ENCODE results near the gene OR5M10. TPM values are rescaled to one million over a fixed set of nuclear protein-coding genes. Genes with fewer than 3 reads are reported as not detected.
"Not testable (repeated sequence)": the region's sequence is repeated elsewhere in the genome, so short reads cannot be mapped to it uniquely, and the experiment has no call there.

The OR5M10 gene
- not detected for total RNA-seq

- intact Hi-C loops (cut with DNase I; ENCODE audit: low total_unique reads), result no loop called here
- no peak for TF ChIP-seq CTCF (IDR thresholded peaks at IDR 0.05)
- TF ChIP-seq POLR2A (IDR thresholded peaks at IDR 0.05), result no peak
- no peak within 1 kb of the TSS for H3K4me3 ChIP-seq (ENCODE audit: low read depth, poor library complexity, severe bottlenecking)
- DNase-seq (ENCODE audit: low spot score in 2 of 2), result no peak
- WGBS, 2 donors, result 46 to 62% methylated on average over 3 of the region's 3 CpGs
Measured at GRCh38 chr11:56577621-56578020, at the start of gene OR5M10. Gene OR5M10, minus strand, starts transcription at chr11:56577721. Its CDS starts 0 bp downstream, at chr11:56577721.

GRCh38 chr11:56625946-56626345 is 48.4 kb upstream of the OR5M10 start:
- no peak overlapping the region for H3K4me3 ChIP-seq (ENCODE audit: low read depth, poor library complexity, severe bottlenecking)
- TF ChIP-seq CTCF (IDR thresholded peaks at IDR 0.05) (no peak), POLR2A (IDR thresholded peaks at IDR 0.05) (no peak)
- DNase-seq (ENCODE audit: low spot score in 2 of 2), result no peak
- WGBS, 2 donors, result 42 to 63% methylated on average over 2 of the region's 2 CpGs
- intact Hi-C loops (cut with DNase I; ENCODE audit: low total_unique reads), result no loop called here

GRCh38 chr11:56624661-56625110 is 47.2 kb upstream of the OR5M10 start:
- intact Hi-C loops (cut with DNase I; ENCODE audit: low total_unique reads), result no loop called here
- no peak for TF ChIP-seq CTCF (IDR thresholded peaks at IDR 0.05)
- no peak for TF ChIP-seq POLR2A (IDR thresholded peaks at IDR 0.05)
- DNase-seq (ENCODE audit: low spot score in 2 of 2), result no peak
- no peak overlapping the region for H3K4me3 ChIP-seq (ENCODE audit: low read depth, poor library complexity, severe bottlenecking)
- WGBS, 2 donors, result 7 to 11% methylated on average over 3 of the region's 3 CpGs

- DNase-seq (ENCODE audit: low spot score in 2 of 2), result no peak
- WGBS, 2 donors, result 83 to 86% methylated on average over 1 of the region's 1 CpG
- no peak overlapping the region for H3K4me3 ChIP-seq (ENCODE audit: low read depth, poor library complexity, severe bottlenecking)
- intact Hi-C loops (cut with DNase I; ENCODE audit: low total_unique reads), result no loop called here
- TF ChIP-seq POLR2A (IDR thresholded peaks at IDR 0.05), result no peak
- no peak for TF ChIP-seq CTCF (IDR thresholded peaks at IDR 0.05)
Measured at GRCh38 chr11:56611174-56611573, 33.7 kb upstream of the OR5M10 start.

GRCh38 chr11:56592088-56592717 is 14.7 kb upstream of the OR5M10 start:
- DNase-seq (ENCODE audit: low spot score in 2 of 2); intact Hi-C loops (cut with DNase I; ENCODE audit: low total_unique reads); H3K4me3 ChIP-seq (ENCODE audit: low read depth, poor library complexity, severe bottlenecking): not testable (repeated sequence)
- 82 to 92% methylated on average over 20 of the region's 20 CpGs for WGBS, 2 donors

GRCh38 chr11:56558574-56558973 is 18.9 kb downstream of the OR5M10 start:
- WGBS, 2 donors, result 45 to 64% methylated on average over 6 of the region's 6 CpGs
- DNase-seq (ENCODE audit: low spot score in 2 of 2), result no peak
- no peak for TF ChIP-seq CTCF (IDR thresholded peaks at IDR 0.05)
- no peak for TF ChIP-seq POLR2A (IDR thresholded peaks at IDR 0.05)
- H3K4me3 ChIP-seq (ENCODE audit: low read depth, poor library complexity, severe bottlenecking), result no peak overlapping the region
- intact Hi-C loops (cut with DNase I; ENCODE audit: low total_unique reads), result no loop called here

- intact Hi-C loops (cut with DNase I; ENCODE audit: low total_unique reads); H3K4me3 ChIP-seq (ENCODE audit: low read depth, poor library complexity, severe bottlenecking); DNase-seq (ENCODE audit: low spot score in 2 of 2): not testable (repeated sequence)
- WGBS, 2 donors, result 63 to 80% methylated on average over 13 of the region's 13 CpGs
Measured at GRCh38 chr11:56554691-56555090, 22.8 kb downstream of the OR5M10 start.
